Prostate gland (tissue), 2 donors: ENCODE results near the gene ASB13. TPM values are rescaled to one million over a fixed set of nuclear protein-coding genes. Genes with fewer than 3 reads are reported as not detected.
"Not testable (repeated sequence)": the region's sequence is repeated elsewhere in the genome, so short reads cannot be mapped to it uniquely, and the experiment has no call there.

Experiments
- DNase-seq: peaks from one replicate; pipeline ENCODE4 v3.0.0-alpha.2; 2019; ENCODE audit warnings: low spot score
- H3K27ac ChIP-seq, 2 donors: fragments of 200-600 bp; sonication (generic); 2 replicates each; pipeline ENCODE4 v1.5.1; 2017 to 2019
- H3K27me3 ChIP-seq: fragments of 200-600 bp; sonication (generic); replicated peaks from 2 replicates; pipeline ENCODE4 v1.5.1; 2019; ENCODE audit not compliant: insufficient read depth
- H3K36me3 ChIP-seq, 2 donors: fragments of 200-600 bp; sonication (generic); 1 replicate in 1 of 2; 2 replicates in 1 of 2; pipeline versions ENCODE4 v1.5.1 to v1.8.1; 2017 to 2019
- H3K4me1 ChIP-seq: fragments of 200-600 bp; sonication (generic); replicated peaks from 2 replicates; pipeline ENCODE4 v1.5.1; 2019
- H3K4me3 ChIP-seq, 2 donors: fragments of 200-600 bp; sonication (generic); 2 replicates each; pipeline ENCODE4 v1.5.1; 2017 to 2019
- H3K9me3 ChIP-seq: fragments of 200-600 bp; sonication (generic); 2 replicates; pipeline ENCODE4 v1.5.1; 2017
- POLR2A ChIP-seq: fragments of 450-650 bp; IDR thresholded peaks from one replicate; pipeline ENCODE4 v1.6.1; 2016; ENCODE audit warnings: antibody characterized with exemption, mild to moderate bottlenecking
- POLR2AphosphoS5 ChIP-seq: sonication (generic); formaldehyde crosslinking; IDR thresholded peaks from one replicate; pipeline ENCODE4 v1.6.1; 2017; ENCODE audit warnings: antibody characterized with exemption
- WGBS: methylation state at CpG from one replicate; pipeline ENCODE4 v1.1.5; 2018; 5-methylcytosine and 5-hydroxymethylcytosine counted together
- intact Hi-C: fragments of 100-400 bp; cut with DNase I; formaldehyde crosslinking; loops from one replicate; pipeline ENCODE4 v1.14.2; 2022
- total RNA-seq, 2 donors: library from RNA; depleted of rRNA; stranded (reverse); fragments of >200 nt; gene quantifications; one replicate each; pipeline ENCODE4 v1.1.0, GENCODE V29; 2016
- TF ChIP-seq, protein P1 (sequence below), 4 experiments: fragments of 200-600 bp in 2 of 4; fragments of 450-650 bp in 2 of 4; sonication (generic) in 2 of 4; IDR thresholded peaks; 1 replicate in 3 of 4; 2 replicates in 1 of 4; pipeline ENCODE4 v1.5.1; 2016 to 2019; ENCODE audit warnings: antibody characterized with exemption in 4 of 4, mild to moderate bottlenecking in 2 of 4, moderate library complexity in 2 of 4

Gene ASB13
- total RNA-seq, 2 donors from 2014 or later, result 16.6 to 24.5 TPM

- Histone ChIP-seq H3K27me3 (no peaks in the 10 kb centered on the region), H3K27ac (peak overlapping the region in 1 of 2 donors; percentile 28), H3K36me3 (no peaks in the 10 kb centered on the region), H3K4me1 (no peaks in the 10 kb centered on the region), H3K9me3 (no peaks in the 10 kb centered on the region), H3K4me3 (no peak overlapping the region)
- 19% methylated on average over 15 of the region's 19 CpGs for WGBS
- DNase-seq, result peak; percentile 82
- intact Hi-C loops, result loop anchor here (1.0 to 5.0 kb wide), 2 partner anchors 96 to 181 kb away; no protein-coding TSS in a partner anchor
- no peak for TF ChIP-seq POLR2A
- peak; percentile 68 for TF ChIP-seq POLR2AphosphoS5
- TF ChIP-seq, protein P1, sequence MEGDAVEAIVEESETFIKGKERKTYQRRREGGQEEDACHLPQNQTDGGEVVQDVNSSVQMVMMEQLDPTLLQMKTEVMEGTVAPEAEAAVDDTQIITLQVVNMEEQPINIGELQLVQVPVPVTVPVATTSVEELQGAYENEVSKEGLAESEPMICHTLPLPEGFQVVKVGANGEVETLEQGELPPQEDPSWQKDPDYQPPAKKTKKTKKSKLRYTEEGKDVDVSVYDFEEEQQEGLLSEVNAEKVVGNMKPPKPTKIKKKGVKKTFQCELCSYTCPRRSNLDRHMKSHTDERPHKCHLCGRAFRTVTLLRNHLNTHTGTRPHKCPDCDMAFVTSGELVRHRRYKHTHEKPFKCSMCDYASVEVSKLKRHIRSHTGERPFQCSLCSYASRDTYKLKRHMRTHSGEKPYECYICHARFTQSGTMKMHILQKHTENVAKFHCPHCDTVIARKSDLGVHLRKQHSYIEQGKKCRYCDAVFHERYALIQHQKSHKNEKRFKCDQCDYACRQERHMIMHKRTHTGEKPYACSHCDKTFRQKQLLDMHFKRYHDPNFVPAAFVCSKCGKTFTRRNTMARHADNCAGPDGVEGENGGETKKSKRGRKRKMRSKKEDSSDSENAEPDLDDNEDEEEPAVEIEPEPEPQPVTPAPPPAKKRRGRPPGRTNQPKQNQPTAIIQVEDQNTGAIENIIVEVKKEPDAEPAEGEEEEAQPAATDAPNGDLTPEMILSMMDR (IDR thresholded peaks at IDR 0.05), result peak; percentile 82 to 95 (median 90)
Measured at GRCh38 chr10:5623081-5623748, 43.2 kb downstream of the ASB13 start.

DNA sequence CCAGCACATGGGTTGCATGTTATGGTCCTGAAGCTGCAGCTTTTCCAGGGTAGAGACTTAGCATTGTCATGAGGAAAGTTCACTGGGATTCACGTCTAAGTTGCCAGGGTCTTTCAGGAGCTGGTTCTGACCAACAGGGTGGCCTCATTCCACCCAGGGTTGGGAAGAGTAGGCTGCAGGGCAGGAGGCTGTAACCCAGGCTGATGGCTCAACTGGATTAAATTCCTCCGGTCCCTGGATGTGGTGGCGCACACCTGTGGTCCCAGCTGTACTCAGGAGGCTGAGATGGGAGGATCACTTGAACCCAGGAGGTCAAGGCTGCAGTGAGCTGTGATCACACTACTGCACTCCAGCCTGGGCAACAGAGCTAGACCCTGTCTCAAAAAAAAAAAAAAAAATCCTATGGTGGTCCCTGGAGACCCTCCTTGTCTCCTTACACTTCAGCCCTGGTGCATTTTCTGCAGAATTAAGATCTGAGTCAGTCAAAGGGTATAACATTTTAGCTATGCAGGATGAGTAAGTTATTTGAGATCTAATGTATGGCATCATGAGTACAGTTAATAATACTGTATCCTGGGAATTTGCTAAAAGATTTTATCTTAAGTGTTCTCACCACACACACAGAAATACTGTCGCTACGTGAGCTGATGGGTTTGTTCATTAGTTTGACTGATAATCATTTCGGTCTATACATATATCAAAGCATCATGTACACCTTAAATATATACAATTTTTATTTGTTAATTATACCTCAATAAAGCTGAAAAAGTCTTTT, 44.0 kb downstream of the ASB13 start:
- H3K36me3 ChIP-seq, result no peaks in the 10 kb centered on the region
- H3K4me1 ChIP-seq, result no peaks in the 10 kb centered on the region
- 80% methylated on average over 6 of the region's 6 CpGs for whole genome bisulfite sequencing
- no peaks in the 10 kb centered on the region for H3K9me3 ChIP-seq
- H3K4me3 ChIP-seq, result no peak overlapping the region
- DNase-seq, result no peak
- H3K27me3 ChIP-seq, result no peaks in the 10 kb centered on the region
- intact Hi-C loops, result loop anchor here (5.0 kb wide), 1 partner anchor 95 kb away; no protein-coding TSS in a partner anchor
- no peak overlapping the region for H3K27ac ChIP-seq
- TF ChIP-seq POLR2A (no peak), POLR2AphosphoS5 (no peak)
- TF ChIP-seq, protein P1 (IDR thresholded peaks at IDR 0.05), result no peak

- not testable (repeated sequence) for H3K9me3 ChIP-seq, H3K27ac ChIP-seq, DNase-seq, H3K4me1 ChIP-seq, H3K36me3 ChIP-seq, H3K4me3 ChIP-seq, H3K27me3 ChIP-seq
- intact Hi-C loops, result loop anchor here (5.0 kb wide), 1 partner anchor 94 kb away; no protein-coding TSS in a partner anchor
- WGBS, result 92% methylated on average over 6 of the region's 6 CpGs
Measured at GRCh38 chr10:5621371-5621770, 45.0 kb downstream of the ASB13 start.

GRCh38 chr10:5620966-5621365, 45.4 kb downstream of the ASB13 start:
- Histone ChIP-seq H3K9me3 (no peaks in the 10 kb centered on the region), H3K4me1 (no peaks in the 10 kb centered on the region), H3K27me3 (no peaks in the 10 kb centered on the region), H3K36me3 (no peaks in the 10 kb centered on the region), H3K27ac (no peak overlapping the region), H3K4me3 (no peak overlapping the region)
- no peak for DNase-seq
- TF ChIP-seq POLR2A, result no peak
- TF ChIP-seq, protein P1 (IDR thresholded peaks at IDR 0.05), result no peak
- no peak for TF ChIP-seq POLR2AphosphoS5
- 96% methylated on average over 16 of the region's 16 CpGs for WGBS
- intact Hi-C loops, result loop anchor here (5.0 kb wide), 1 partner anchor 94 kb away; no protein-coding TSS in a partner anchor

- no peaks in the 10 kb centered on the region for H3K4me1 ChIP-seq
- no peaks in the 10 kb centered on the region for H3K36me3 ChIP-seq
- H3K9me3 ChIP-seq, result no peaks in the 10 kb centered on the region
- peak overlapping the region in 1 of 2 donors; percentile 12 for H3K27ac ChIP-seq
- intact Hi-C loops, result loop anchor here (5.0 kb wide), 1 partner anchor 93 kb away; no protein-coding TSS in a partner anchor
- DNase-seq, result no peak
- TF ChIP-seq, protein P1 (IDR thresholded peaks at IDR 0.05), result no peak
- no peak for TF ChIP-seq POLR2A
- no peak for TF ChIP-seq POLR2AphosphoS5
- no peaks in the 10 kb centered on the region for H3K27me3 ChIP-seq
- no peak overlapping the region for H3K4me3 ChIP-seq
- 74% methylated on average over 11 of the region's 11 CpGs for WGBS
Measured at GRCh38 chr10:5620223-5620721, 46.1 kb downstream of the ASB13 start.
